T-helper 1 cell treated with Interleukin-12 subunit alpha and Interleukin-12 subunit beta and Interleukin-4 antibody, amounts not matched to agents 30 μg/mL and 1 μg/mL, for 36 hours (primary cell): ENCODE measurements around the gene PNPLA8.
"Not testable (repeated sequence)": the region's sequence is repeated elsewhere in the genome, so short reads cannot be mapped to it uniquely, and the experiment has no call there.

ENCODE experiments used
- H3K27ac Mint-ChIP-seq: one replicate; pipeline ENCODE4 v1.8.0; 2021; ENCODE audit warnings: mild to moderate bottlenecking, mixed read lengths
- H3K27me3 Mint-ChIP-seq: one replicate; pipeline ENCODE4 v1.8.0; 2021; ENCODE audit warnings: low read depth, mixed read lengths
- H3K36me3 Mint-ChIP-seq: one replicate; pipeline ENCODE4 v1.8.0; 2021; ENCODE audit warnings: low read depth, mixed read lengths
- H3K4me1 Mint-ChIP-seq: one replicate; pipeline ENCODE4 v1.8.0; 2021; ENCODE audit warnings: low read depth, mixed read lengths
- H3K4me3 Mint-ChIP-seq: one replicate; pipeline ENCODE4 v1.8.0; 2021; ENCODE audit warnings: mild to moderate bottlenecking, moderate library complexity, mixed read lengths
- H3K9me3 Mint-ChIP-seq: one replicate; pipeline ENCODE4 v1.8.0; 2021; ENCODE audit warnings: mixed read lengths

Gene PNPLA8

GRCh38 chr7:108525985-108526767 lies at the start of gene PNPLA8:
PNPLA8 (minus strand) TSS chr7:108526135; CDS start chr7:108515491, 10,644 bp downstream.
- Mint-ChIP-seq H3K9me3 (no peaks in the 10 kb centered on the region), H3K4me3 (peak within 1 kb of the TSS; percentile 94), H3K4me1 (peaks cover 23% of the 10 kb centered on the region), H3K27ac (peak within 1 kb of the TSS; percentile 99), H3K36me3 (peaks cover 3% of the 10 kb centered on the region), H3K27me3 (peaks cover 5% of the 10 kb centered on the region)

GRCh38 chr7:108575156-108575555 lies 49.2 kb upstream of the PNPLA8 start:
- H3K4me3 Mint-ChIP-seq = no peak overlapping the region
- H3K4me1 Mint-ChIP-seq = peaks cover 24% of the 10 kb centered on the region

GRCh38 chr7:108572480-108572879 lies 46.5 kb upstream of the PNPLA8 start:
- Mint-ChIP-seq H3K9me3 (no peaks in the 10 kb centered on the region), H3K36me3 (peaks cover 50% of the 10 kb centered on the region), H3K27ac (no peak overlapping the region), H3K4me1 (peaks cover 32% of the 10 kb centered on the region), H3K27me3 (no peaks in the 10 kb centered on the region), H3K4me3 (no peak overlapping the region)

More at GRCh38 chr7:108575156-108575555, 49.2 kb upstream of the PNPLA8 start:
- H3K36me3 Mint-ChIP-seq = peaks cover 56% of the 10 kb centered on the region
- no peak overlapping the region for H3K27ac Mint-ChIP-seq
- H3K9me3 Mint-ChIP-seq = no peaks in the 10 kb centered on the region
- H3K27me3 Mint-ChIP-seq = no peaks in the 10 kb centered on the region

GRCh38 chr7:108570146-108570755 lies 44.3 kb upstream of the PNPLA8 start:
- H3K27ac Mint-ChIP-seq = peak overlapping the region; percentile 96
- H3K36me3 Mint-ChIP-seq = peaks cover 39% of the 10 kb centered on the region
- peaks cover 4% of the 10 kb centered on the region for H3K9me3 Mint-ChIP-seq
- peaks cover 38% of the 10 kb centered on the region for H3K4me1 Mint-ChIP-seq
- peak overlapping the region; percentile 93 for H3K4me3 Mint-ChIP-seq
- no peaks in the 10 kb centered on the region for H3K27me3 Mint-ChIP-seq

- peak within 1 kb of the TSS; percentile 96 for H3K27ac Mint-ChIP-seq
- peaks cover 4% of the 10 kb centered on the region for H3K9me3 Mint-ChIP-seq
- H3K36me3 Mint-ChIP-seq = peaks cover 40% of the 10 kb centered on the region
- H3K27me3 Mint-ChIP-seq = no peaks in the 10 kb centered on the region
- H3K4me1 Mint-ChIP-seq = peaks cover 37% of the 10 kb centered on the region
- peak within 1 kb of the TSS; percentile 93 for H3K4me3 Mint-ChIP-seq
Observed at GRCh38 chr7:108569381-108570145, 43.6 kb upstream of the PNPLA8 start, which contains the start of the genes DNAJB9 and THAP5. DNAJB9 (plus strand) TSS chr7:108569874; CDS start chr7:108571727, 1,853 bp downstream. THAP5 (minus strand) TSS chr7:108569706; CDS start chr7:108569569, 137 bp downstream.

GRCh38 chr7:108568801-108569380 lies 43.0 kb upstream of the PNPLA8 start:
- peaks cover 34% of the 10 kb centered on the region for H3K4me1 Mint-ChIP-seq
- no peaks in the 10 kb centered on the region for H3K27me3 Mint-ChIP-seq
- H3K4me3 Mint-ChIP-seq = peak overlapping the region; percentile 93
- peak overlapping the region; percentile 96 for H3K27ac Mint-ChIP-seq
- H3K9me3 Mint-ChIP-seq = peaks cover 4% of the 10 kb centered on the region
- H3K36me3 Mint-ChIP-seq = peaks cover 40% of the 10 kb centered on the region

GRCh38 chr7:108565987-108566386 lies 40.1 kb upstream of the PNPLA8 start:
- Mint-ChIP-seq H3K27me3 (no peaks in the 10 kb centered on the region), H3K4me1 (peaks cover 18% of the 10 kb centered on the region), H3K9me3 (peaks cover 4% of the 10 kb centered on the region), H3K36me3 (peaks cover 34% of the 10 kb centered on the region), H3K4me3 (no peak overlapping the region), H3K27ac (no peak overlapping the region)

- no peak overlapping the region for H3K27ac Mint-ChIP-seq
- H3K4me1 Mint-ChIP-seq = peaks cover 6% of the 10 kb centered on the region
- peaks cover 46% of the 10 kb centered on the region for H3K36me3 Mint-ChIP-seq
- no peak overlapping the region for H3K4me3 Mint-ChIP-seq
- H3K27me3 Mint-ChIP-seq = no peaks in the 10 kb centered on the region
- peaks cover 24% of the 10 kb centered on the region for H3K9me3 Mint-ChIP-seq
Observed at GRCh38 chr7:108561047-108561619, 35.2 kb upstream of the PNPLA8 start.

GRCh38 chr7:108559253-108559652 lies 33.3 kb upstream of the PNPLA8 start:
- peaks cover 37% of the 10 kb centered on the region for H3K36me3 Mint-ChIP-seq
- H3K9me3 Mint-ChIP-seq = peaks cover 24% of the 10 kb centered on the region
- no peaks in the 10 kb centered on the region for H3K4me1 Mint-ChIP-seq
- no peaks in the 10 kb centered on the region for H3K27me3 Mint-ChIP-seq
- H3K4me3 Mint-ChIP-seq = no peak overlapping the region
- no peak overlapping the region for H3K27ac Mint-ChIP-seq

GRCh38 chr7:108557617-108558016 lies 31.7 kb upstream of the PNPLA8 start:
- H3K27ac Mint-ChIP-seq = no peak overlapping the region
- no peaks in the 10 kb centered on the region for H3K27me3 Mint-ChIP-seq
- H3K4me3 Mint-ChIP-seq = no peak overlapping the region
- no peaks in the 10 kb centered on the region for H3K4me1 Mint-ChIP-seq
- peaks cover 34% of the 10 kb centered on the region for H3K36me3 Mint-ChIP-seq
- peaks cover 24% of the 10 kb centered on the region for H3K9me3 Mint-ChIP-seq

- Mint-ChIP-seq H3K9me3 (peaks cover 24% of the 10 kb centered on the region), H3K4me3 (no peak overlapping the region), H3K27ac (no peak overlapping the region), H3K4me1 (peaks cover 2% of the 10 kb centered on the region), H3K36me3 (peaks cover 31% of the 10 kb centered on the region), H3K27me3 (no peaks in the 10 kb centered on the region)
Observed at GRCh38 chr7:108557191-108557590, 31.3 kb upstream of the PNPLA8 start.

GRCh38 chr7:108556665-108557064 lies 30.7 kb upstream of the PNPLA8 start:
- peaks cover 24% of the 10 kb centered on the region for H3K9me3 Mint-ChIP-seq
- not testable (repeated sequence) for H3K27ac Mint-ChIP-seq, H3K4me3 Mint-ChIP-seq, H3K4me1 Mint-ChIP-seq, H3K27me3 Mint-ChIP-seq
- peaks cover 31% of the 10 kb centered on the region for H3K36me3 Mint-ChIP-seq

- H3K27me3 Mint-ChIP-seq, H3K27ac Mint-ChIP-seq, H3K9me3 Mint-ChIP-seq, H3K36me3 Mint-ChIP-seq, H3K4me1 Mint-ChIP-seq, H3K4me3 Mint-ChIP-seq: not testable (repeated sequence)
Observed at GRCh38 chr7:108548141-108548896, 22.4 kb upstream of the PNPLA8 start.
